Upper lobe of left lung (tissue), 4 donors: ENCODE measurements around the gene PTBP3.

Source experiments
- POLR2AphosphoS5 ChIP-seq, 2 donors: sonication (generic); formaldehyde crosslinking; IDR thresholded peaks; one replicate each; pipeline ENCODE4 v1.5.1; 2017; ENCODE audit warnings: antibody characterized with exemption in 2 of 2
- TF ChIP-seq, protein P1 (sequence below), 6 experiments: fragments of 450-650 bp in 4 of 6; fragments of 200-600 bp in 2 of 6; sonication (generic) in 2 of 6; IDR thresholded peaks; one replicate each; pipeline ENCODE4 v1.5.1; 2016 to 2019; ENCODE audit warnings: antibody characterized with exemption in 6 of 6

DNA sequence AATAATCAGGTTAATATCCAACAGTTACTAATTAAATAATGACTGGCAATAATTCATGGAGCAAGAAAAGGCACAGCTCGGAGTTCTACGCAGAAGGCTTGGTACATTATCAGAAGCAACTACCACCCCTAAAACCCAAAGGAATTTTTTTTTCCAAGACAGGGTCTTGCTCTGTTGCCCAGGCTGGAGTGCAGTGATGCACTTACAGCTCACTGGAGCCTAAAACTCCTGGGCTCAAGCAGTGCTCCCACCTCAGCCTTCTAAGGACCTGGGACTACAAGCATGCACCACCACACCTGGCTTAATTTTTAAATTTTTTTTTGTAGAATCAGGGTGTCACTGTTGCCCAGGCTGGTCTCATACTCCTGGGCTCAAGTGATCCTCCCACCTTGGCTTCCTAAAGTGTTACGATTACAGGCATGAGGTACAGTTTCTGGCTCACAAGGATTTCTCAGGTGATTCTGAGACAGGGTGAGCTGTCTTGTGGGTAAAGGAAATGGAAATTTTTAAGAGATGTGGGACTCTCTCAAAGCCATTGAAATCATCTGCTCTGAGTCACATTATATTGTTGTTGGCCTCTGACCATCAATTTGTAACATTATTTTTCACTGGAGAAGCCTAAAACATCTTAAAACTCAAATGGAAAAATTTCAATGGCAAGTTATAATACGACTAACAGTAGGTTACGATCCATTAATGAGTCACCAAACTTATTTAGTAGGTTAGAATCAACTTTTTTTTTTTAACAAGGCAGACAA is 26.8 kb upstream of the PTBP3 start:
- TF ChIP-seq, protein P1, sequence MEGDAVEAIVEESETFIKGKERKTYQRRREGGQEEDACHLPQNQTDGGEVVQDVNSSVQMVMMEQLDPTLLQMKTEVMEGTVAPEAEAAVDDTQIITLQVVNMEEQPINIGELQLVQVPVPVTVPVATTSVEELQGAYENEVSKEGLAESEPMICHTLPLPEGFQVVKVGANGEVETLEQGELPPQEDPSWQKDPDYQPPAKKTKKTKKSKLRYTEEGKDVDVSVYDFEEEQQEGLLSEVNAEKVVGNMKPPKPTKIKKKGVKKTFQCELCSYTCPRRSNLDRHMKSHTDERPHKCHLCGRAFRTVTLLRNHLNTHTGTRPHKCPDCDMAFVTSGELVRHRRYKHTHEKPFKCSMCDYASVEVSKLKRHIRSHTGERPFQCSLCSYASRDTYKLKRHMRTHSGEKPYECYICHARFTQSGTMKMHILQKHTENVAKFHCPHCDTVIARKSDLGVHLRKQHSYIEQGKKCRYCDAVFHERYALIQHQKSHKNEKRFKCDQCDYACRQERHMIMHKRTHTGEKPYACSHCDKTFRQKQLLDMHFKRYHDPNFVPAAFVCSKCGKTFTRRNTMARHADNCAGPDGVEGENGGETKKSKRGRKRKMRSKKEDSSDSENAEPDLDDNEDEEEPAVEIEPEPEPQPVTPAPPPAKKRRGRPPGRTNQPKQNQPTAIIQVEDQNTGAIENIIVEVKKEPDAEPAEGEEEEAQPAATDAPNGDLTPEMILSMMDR (IDR thresholded peaks at IDR 0.05): no peak
- no peak for TF ChIP-seq POLR2AphosphoS5 (IDR thresholded peaks at IDR 0.05)
